HepG2 (cell line): ENCODE data around the gene EHD1.

Experiments used
- AGO2 ChIP-seq: fragments of 200-400 bp; formaldehyde crosslinking; optimal IDR thresholded peaks from 2 replicates; pipeline ENCODE3; 2017; ENCODE audit warnings: mild to moderate bottlenecking, low read depth, low read length, moderate library complexity
- CEBPB ChIP-seq: IDR thresholded peaks from 2 replicates; pipeline ENCODE4 v1.6.1; 2011; ENCODE audit warnings: low read depth, low read length, improper control_type of control experiment, borderline replicate concordance
- CTCF ChIP-seq: sonication (generic); formaldehyde crosslinking; IDR thresholded peaks from 2 replicates; pipeline ENCODE4 v1.5.0; 2020; ENCODE audit warnings: mild to moderate bottlenecking, missing genetic modification reagents, moderate library complexity
- EZH2 ChIP-seq: conservative IDR thresholded peaks from 2 replicates; pipeline ENCODE4 v1.6.1; 2012; ENCODE audit warnings: mild to moderate bottlenecking, low read depth, low read length, moderate library complexity
- HOXA5 ChIP-seq: sonication (generic); formaldehyde crosslinking; IDR thresholded peaks from 2 replicates; pipeline ENCODE4 v1.4.0; 2020; ENCODE audit warnings: missing genetic modification reagents
- MXI1 ChIP-seq: IDR thresholded peaks from 3 replicates; pipeline ENCODE4 v1.6.1; 2012; ENCODE audit warnings: low read depth, low read length, inconsistent platforms, borderline replicate concordance
- PAX8 ChIP-seq: sonication (generic); formaldehyde crosslinking; IDR thresholded peaks from 2 replicates; pipeline ENCODE4 v1.8.0; 2022; ENCODE audit warnings: mild to moderate bottlenecking, missing genetic modification reagents, borderline replicate concordance
- POLR2AphosphoS5 ChIP-seq: IDR thresholded peaks from 2 replicates; pipeline ENCODE4 v1.6.1; 2012; ENCODE audit warnings: low read depth, low read length
- REST ChIP-seq, 2 experiments: IDR thresholded peaks; 2 replicates each; pipeline ENCODE4 v1.6.1; 2011 to 2012; ENCODE audit warnings: low read length in 2 of 2, borderline replicate concordance in 1 of 2, low read depth in 1 of 2, mild to moderate bottlenecking in 1 of 2, moderate library complexity in 1 of 2
- RXRA ChIP-seq: sonication (generic); formaldehyde crosslinking; IDR thresholded peaks from 2 replicates; pipeline ENCODE4 v1.5.1; 2020; ENCODE audit warnings: missing genetic modification reagents
- TCF7L2 ChIP-seq: IDR thresholded peaks from 2 replicates; pipeline ENCODE4 v1.6.1; 2011; ENCODE audit warnings: mild to moderate bottlenecking, low read depth, low read length, moderate library complexity
- ZNF18 ChIP-seq: sonication (generic); formaldehyde crosslinking; IDR thresholded peaks from 2 replicates; pipeline ENCODE4 v1.8.0; 2022; ENCODE audit warnings: mild to moderate bottlenecking, missing genetic modification reagents; ENCODE audit not compliant: insufficient replicate concordance
- ZNF331 ChIP-seq: sonication (generic); formaldehyde crosslinking; IDR thresholded peaks from 2 replicates; pipeline ENCODE4 v1.4.0; 2020; ENCODE audit warnings: missing genetic modification reagents
- ZNF567 ChIP-seq: sonication (generic); formaldehyde crosslinking; IDR thresholded peaks from 2 replicates; pipeline ENCODE4 v1.8.1; 2023; ENCODE audit warnings: mild to moderate bottlenecking, missing genetic modification reagents, borderline replicate concordance

GRCh38 chr11:64854534-64855502, 23.6 kb downstream of the EHD1 start:
- TF ChIP-seq CTCF: no peak
- TF ChIP-seq CEBPB: no peak
- TF ChIP-seq TCF7L2: no peak
- no peak for TF ChIP-seq REST (IDR thresholded peaks at IDR 0.05; ENCODE audit: borderline replicate concordance in 1 of 2, low read depth in 1 of 2, low read length in 2 of 2)
- no peak for TF ChIP-seq ZNF567 (CRISPR knock-in tag)
- TF ChIP-seq AGO2: no peak
- peak; percentile 27; the same call in 1 of the 3 replicates for TF ChIP-seq MXI1
- TF ChIP-seq ZNF18: no peak
- no peak for TF ChIP-seq EZH2
- TF ChIP-seq HOXA5 (CRISPR knock-in tag): no peak
- peak; percentile 75; the same call in 1 of the 2 replicates for TF ChIP-seq RXRA
- no peak for TF ChIP-seq POLR2AphosphoS5
- TF ChIP-seq PAX8 (CRISPR knock-in tag): no peak
- TF ChIP-seq ZNF331: no peak
